Measurements from ENCODE around the gene NUDT3. TPM values are rescaled to one million over a fixed set of nuclear protein-coding genes. Genes with fewer than 3 reads are reported as not detected.

Gene NUDT3
- total RNA-seq, 3 donors from 2014 or later = 28.7 to 33.8 (median 29.0) TPM

DNA sequence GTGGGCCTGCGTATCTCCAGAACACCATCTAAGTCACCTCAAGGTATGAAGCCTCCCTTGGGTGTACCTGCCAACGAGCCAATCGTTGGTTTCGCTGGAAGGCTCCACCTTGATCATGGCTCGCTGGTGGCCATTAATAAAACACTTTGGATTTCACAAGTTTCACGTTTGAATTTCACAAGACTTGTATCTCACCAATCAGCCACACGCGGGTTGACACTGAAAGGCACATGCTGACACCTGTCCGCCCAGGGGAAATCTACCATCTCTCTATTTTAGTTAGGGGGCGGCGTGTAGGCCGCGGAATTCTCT is 156.4 kb downstream of the NUDT3 start:
- intact Hi-C loops (cut with DNase I; ENCODE audit: low total_unique reads) = no loop called here
- no peak for DNase-seq (ENCODE audit: low spot score in 2 of 2)
- Histone ChIP-seq H3K36me3 (no peaks in the 10 kb centered on the region), H3K4me3 (peak overlapping the region; percentile 66 to 78 (median 73)), H3K9me3 (no peaks in the 10 kb centered on the region), H3K4me1 (no peaks in the 10 kb centered on the region), H3K27ac (peak overlapping the region; percentile 89 to 94), H3K27me3 (no peaks in the 10 kb centered on the region)
- no peak for TF ChIP-seq POLR2AphosphoS5 (IDR thresholded peaks at IDR 0.05)
- TF ChIP-seq POLR2A (IDR thresholded peaks at IDR 0.05) = no peak

DNA sequence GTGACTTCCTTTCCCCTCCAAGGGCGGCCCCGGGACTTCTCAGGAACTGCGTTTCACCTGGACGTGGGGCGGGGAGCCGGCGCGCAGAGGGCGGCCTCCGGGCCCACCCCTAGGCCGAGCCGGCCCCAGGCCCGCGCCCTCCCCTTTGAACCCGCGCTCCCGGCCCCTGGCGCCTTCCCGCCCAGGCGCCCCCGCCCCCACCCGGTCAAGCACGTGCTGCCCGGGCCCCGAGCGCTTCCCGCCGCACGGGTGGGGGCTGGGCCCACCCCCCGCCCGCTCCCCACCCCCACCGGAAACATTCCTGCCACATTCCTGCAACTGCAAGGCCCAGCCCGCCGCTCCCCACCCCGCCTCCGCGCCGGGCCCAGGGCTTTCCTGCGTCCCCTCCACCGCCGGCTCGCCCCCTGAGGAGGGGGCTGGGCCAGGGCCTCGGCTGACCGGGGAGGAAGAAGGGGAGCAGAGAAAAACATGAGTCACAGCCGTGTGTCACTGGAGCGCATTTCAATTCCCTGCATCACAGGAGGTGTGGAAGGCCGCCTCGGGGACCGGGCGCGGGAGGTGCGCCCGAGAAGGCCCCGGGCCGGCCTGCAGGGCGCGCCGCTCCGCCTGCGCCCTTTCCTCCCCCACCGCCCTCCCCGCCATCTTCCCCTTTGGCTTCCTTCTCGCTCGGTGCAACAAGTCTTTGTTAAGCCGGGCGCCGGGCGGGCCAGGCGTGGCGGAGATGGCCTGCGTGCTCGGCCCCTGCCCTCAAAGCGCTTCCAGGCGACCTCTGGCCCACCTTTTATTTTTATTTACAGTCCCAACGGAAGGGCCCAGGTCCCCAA is 156.9 kb downstream of the NUDT3 start:
- H3K27ac ChIP-seq = peak overlapping the region; percentile 89 to 94
- H3K27me3 ChIP-seq = no peaks in the 10 kb centered on the region
- H3K4me3 ChIP-seq = peak overlapping the region; percentile 66 to 78 (median 73)
- TF ChIP-seq, protein P1, sequence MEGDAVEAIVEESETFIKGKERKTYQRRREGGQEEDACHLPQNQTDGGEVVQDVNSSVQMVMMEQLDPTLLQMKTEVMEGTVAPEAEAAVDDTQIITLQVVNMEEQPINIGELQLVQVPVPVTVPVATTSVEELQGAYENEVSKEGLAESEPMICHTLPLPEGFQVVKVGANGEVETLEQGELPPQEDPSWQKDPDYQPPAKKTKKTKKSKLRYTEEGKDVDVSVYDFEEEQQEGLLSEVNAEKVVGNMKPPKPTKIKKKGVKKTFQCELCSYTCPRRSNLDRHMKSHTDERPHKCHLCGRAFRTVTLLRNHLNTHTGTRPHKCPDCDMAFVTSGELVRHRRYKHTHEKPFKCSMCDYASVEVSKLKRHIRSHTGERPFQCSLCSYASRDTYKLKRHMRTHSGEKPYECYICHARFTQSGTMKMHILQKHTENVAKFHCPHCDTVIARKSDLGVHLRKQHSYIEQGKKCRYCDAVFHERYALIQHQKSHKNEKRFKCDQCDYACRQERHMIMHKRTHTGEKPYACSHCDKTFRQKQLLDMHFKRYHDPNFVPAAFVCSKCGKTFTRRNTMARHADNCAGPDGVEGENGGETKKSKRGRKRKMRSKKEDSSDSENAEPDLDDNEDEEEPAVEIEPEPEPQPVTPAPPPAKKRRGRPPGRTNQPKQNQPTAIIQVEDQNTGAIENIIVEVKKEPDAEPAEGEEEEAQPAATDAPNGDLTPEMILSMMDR (IDR thresholded peaks at IDR 0.05) = no peak
- intact Hi-C loops (cut with DNase I; ENCODE audit: low total_unique reads) = no loop called here
- H3K36me3 ChIP-seq = no peaks in the 10 kb centered on the region
- no peak for DNase-seq (ENCODE audit: low spot score in 2 of 2)
- H3K4me1 ChIP-seq = no peaks in the 10 kb centered on the region
- no peaks in the 10 kb centered on the region for H3K9me3 ChIP-seq

DNA sequence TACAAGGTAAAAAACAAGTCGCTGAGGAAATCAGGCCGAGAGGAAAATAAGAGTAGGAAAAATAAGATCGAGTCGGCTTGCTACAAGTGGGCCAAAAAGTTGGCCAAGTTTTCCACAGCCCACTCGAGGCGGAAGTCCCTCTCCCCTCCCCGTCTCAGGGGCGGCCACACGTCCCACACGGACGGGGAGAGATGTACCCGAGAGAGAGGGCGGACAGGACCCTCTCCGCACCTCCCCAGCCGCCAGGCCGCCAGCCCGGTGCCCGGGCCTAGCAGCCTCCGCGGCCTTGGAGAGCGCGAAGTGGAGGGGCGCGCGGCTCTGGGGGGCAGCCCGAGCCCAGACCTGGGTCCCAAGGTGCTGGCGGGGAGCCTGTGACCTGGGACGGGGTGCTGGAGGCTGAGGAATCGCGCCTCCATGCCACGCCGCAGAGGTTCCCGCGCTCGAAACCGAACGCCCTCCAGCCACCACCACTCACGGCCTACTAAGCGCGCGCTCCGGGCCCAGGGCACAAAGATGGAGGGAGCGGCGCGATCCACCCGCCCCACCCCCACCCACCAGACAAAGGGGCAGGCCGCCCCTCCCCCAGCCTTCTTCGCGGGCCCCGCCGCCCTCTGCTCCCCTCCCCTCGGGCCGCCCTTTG is 157.7 kb downstream of the NUDT3 start:
- Histone ChIP-seq H3K27me3 (no peaks in the 10 kb centered on the region), H3K36me3 (no peaks in the 10 kb centered on the region), H3K4me3 (no peak overlapping the region), H3K27ac (peak overlapping the region; percentile 89 to 94), H3K9me3 (no peaks in the 10 kb centered on the region), H3K4me1 (no peaks in the 10 kb centered on the region)
- no peak for DNase-seq (ENCODE audit: low spot score in 2 of 2)
- intact Hi-C loops (cut with DNase I; ENCODE audit: low total_unique reads) = no loop called here
- TF ChIP-seq, protein P1 (IDR thresholded peaks at IDR 0.05) = no peak
- TF ChIP-seq POLR2AphosphoS5 (IDR thresholded peaks at IDR 0.05) (no peak), POLR2A (IDR thresholded peaks at IDR 0.05) (no peak)

DNA sequence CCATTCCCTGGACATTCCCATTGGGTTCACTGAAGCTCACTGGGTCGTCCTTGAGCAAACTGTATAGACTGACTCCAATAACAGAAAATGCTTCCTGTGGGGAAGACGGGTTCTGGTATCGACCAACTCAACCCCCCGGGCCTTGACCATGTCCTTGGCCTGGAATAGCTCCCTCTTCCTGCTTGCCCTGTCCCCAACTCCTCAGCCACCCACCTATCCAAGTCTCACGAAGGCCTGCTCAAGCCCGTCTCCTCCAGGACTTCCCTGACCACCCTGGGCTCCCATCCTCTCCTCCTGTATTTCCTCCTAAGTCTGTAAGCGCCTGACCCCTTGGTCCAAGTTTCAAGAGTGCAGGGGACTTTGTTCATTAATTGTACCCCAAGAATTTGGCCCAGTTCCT is 158.6 kb downstream of the NUDT3 start:
- TF ChIP-seq, protein P1 (IDR thresholded peaks at IDR 0.05) = no peak
- no peak for TF ChIP-seq POLR2A (IDR thresholded peaks at IDR 0.05)
- TF ChIP-seq POLR2AphosphoS5 (IDR thresholded peaks at IDR 0.05) = no peak
- no peaks in the 10 kb centered on the region for H3K9me3 ChIP-seq
- intact Hi-C loops (cut with DNase I; ENCODE audit: low total_unique reads) = no loop called here
- H3K27ac ChIP-seq = peak overlapping the region in 1 of 2 donors; percentile 94
- H3K4me3 ChIP-seq = no peak overlapping the region
- H3K27me3 ChIP-seq = no peaks in the 10 kb centered on the region
- H3K36me3 ChIP-seq = no peaks in the 10 kb centered on the region
- DNase-seq (ENCODE audit: low spot score in 2 of 2) = no peak
- H3K4me1 ChIP-seq = no peaks in the 10 kb centered on the region

DNA sequence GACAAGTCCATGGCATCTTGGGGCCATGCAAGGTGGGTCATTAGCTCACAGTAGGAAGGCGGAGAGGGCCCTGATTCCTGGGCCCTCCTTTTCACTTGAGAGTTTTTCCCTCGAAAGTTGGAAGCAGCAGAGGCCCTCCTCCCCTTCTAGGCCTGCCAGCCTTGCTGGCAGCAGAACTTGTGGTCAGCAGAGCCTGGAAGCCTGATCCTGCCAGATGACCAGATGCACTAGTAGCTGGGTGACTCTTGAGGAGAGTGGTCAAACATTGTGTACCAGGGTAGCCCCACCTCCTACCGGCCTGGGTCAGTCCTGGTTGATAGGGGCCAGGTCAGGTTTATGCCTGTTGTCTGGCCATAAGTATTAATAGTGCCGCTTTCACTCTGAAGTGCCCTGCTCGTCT is 159.6 kb downstream of the NUDT3 start:
- H3K9me3 ChIP-seq = no peaks in the 10 kb centered on the region
- no peaks in the 10 kb centered on the region for H3K36me3 ChIP-seq
- intact Hi-C loops (cut with DNase I; ENCODE audit: low total_unique reads) = no loop called here
- H3K4me1 ChIP-seq = no peaks in the 10 kb centered on the region
- H3K27ac ChIP-seq = no peak overlapping the region
- no peak for DNase-seq (ENCODE audit: low spot score in 2 of 2)
- H3K27me3 ChIP-seq = no peaks in the 10 kb centered on the region
- TF ChIP-seq POLR2AphosphoS5 (IDR thresholded peaks at IDR 0.05) (no peak), POLR2A (IDR thresholded peaks at IDR 0.05) (no peak)
- TF ChIP-seq, protein P1 (IDR thresholded peaks at IDR 0.05) = no peak
- H3K4me3 ChIP-seq = no peak overlapping the region

All from breast epithelium (tissue), 4 donors.